ENCODE results near the gene SNTA1. TPM values are rescaled to one million over a fixed set of nuclear protein-coding genes. Genes with fewer than 3 reads are reported as not detected.

The SNTA1 gene
- total and polyA plus RNA-seq, 2 of the 13 experiments (the other 11 are each of a cell fraction or from before 2014, with no cell fraction given) = 16.4 to 18.3 TPM

- TF ChIP-seq ZNF281 (CRISPR knock-in tag; IDR thresholded peaks at IDR 0.05; ENCODE audit: borderline replicate concordance) (no peak), ZNF460 (CRISPR knock-in tag; IDR thresholded peaks at IDR 0.05; ENCODE audit: borderline replicate concordance) (no peak), ETV6 (CRISPR knock-in tag; conservative IDR thresholded peaks at IDR 0.05) (no peak), ETS1 (CRISPR knock-in tag; IDR thresholded peaks at IDR 0.05) (no peak), TRIM22 (IDR thresholded peaks at IDR 0.05) (no peak), EED (CRISPR knock-in tag; IDR thresholded peaks at IDR 0.05) (no peak), ZNF430 (CRISPR knock-in tag; IDR thresholded peaks at IDR 0.05) (no peak), GPBP1L1 (CRISPR knock-in tag; IDR thresholded peaks at IDR 0.05) (no peak), ZNF747 (CRISPR knock-in tag; IDR thresholded peaks at IDR 0.05; ENCODE audit: borderline replicate concordance) (0 out of 2 replicates have a peak, but pooled peaks have one; percentile 20), CENPBD1 (CRISPR knock-in tag; IDR thresholded peaks at IDR 0.05; ENCODE audit: borderline replicate concordance, low read depth) (no peak), NFATC3 (CRISPR knock-in tag; IDR thresholded peaks at IDR 0.05) (peak; percentile 54; the same call in 1 of the 2 replicates), ZNF484 (CRISPR knock-in tag; IDR thresholded peaks at IDR 0.05; ENCODE audit: borderline replicate concordance, low read depth) (no peak; the same call in 1 of the 2 replicates), ZNF343 (CRISPR knock-in tag; IDR thresholded peaks at IDR 0.05) (no peak; the same call in 1 of the 2 replicates), NR1H2 (CRISPR knock-in tag; IDR thresholded peaks at IDR 0.05; ENCODE audit: borderline replicate concordance, low read depth) (peak; percentile 86; the same call in 1 of the 2 replicates), POGK (CRISPR knock-in tag; conservative IDR thresholded peaks at IDR 0.05) (0 out of 2 replicates have a peak, but pooled peaks have one; percentile 25), ZSCAN20 (CRISPR knock-in tag; IDR thresholded peaks at IDR 0.05; ENCODE audit: borderline replicate concordance) (no peak), ZMYM4 (CRISPR knock-in tag; IDR thresholded peaks at IDR 0.05) (peak; percentile 37; the same call in 1 of the 2 replicates), ZNF772 (CRISPR knock-in tag; IDR thresholded peaks at IDR 0.05) (no peak), ATF3 (CRISPR knock-in tag; IDR thresholded peaks at IDR 0.05) (no peak)
These were observed at the start of gene SNTA1 (continued) for GRCh38 chr20:33443512-33444239.
